NCI-H774 (cell line): ENCODE measurements around the gene WDR88.
"Not testable (repeated sequence)": the region's sequence is repeated elsewhere in the genome, so short reads cannot be mapped to it uniquely, and the experiment has no call there.

Experiments
- DNase-seq: peaks from one replicate; lab custom pipeline; 2025; lab: John Stamatoyannopoulos, UW

WDR88 gene

DNA sequence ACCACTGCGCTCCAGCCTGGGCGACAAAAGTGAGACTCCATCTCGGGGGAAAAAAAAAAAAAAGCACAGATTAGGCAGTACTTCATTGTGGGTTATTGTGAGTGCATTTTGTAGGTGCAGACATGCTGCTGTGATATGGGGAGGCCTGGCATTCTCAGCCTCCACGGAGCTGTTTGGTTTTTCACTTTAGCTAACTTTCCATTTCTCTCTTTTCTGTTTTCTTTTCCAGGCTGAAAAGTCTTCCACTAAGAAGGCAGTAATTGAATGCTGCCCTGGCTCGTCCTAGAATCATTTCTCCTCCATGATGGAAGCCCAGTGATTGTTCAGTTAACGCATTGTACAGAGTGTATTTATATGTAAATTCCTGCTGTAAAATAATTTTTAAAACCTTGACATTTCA is 2.0 kb upstream of the WDR88 start:
- no peak for DNase-seq

DNA sequence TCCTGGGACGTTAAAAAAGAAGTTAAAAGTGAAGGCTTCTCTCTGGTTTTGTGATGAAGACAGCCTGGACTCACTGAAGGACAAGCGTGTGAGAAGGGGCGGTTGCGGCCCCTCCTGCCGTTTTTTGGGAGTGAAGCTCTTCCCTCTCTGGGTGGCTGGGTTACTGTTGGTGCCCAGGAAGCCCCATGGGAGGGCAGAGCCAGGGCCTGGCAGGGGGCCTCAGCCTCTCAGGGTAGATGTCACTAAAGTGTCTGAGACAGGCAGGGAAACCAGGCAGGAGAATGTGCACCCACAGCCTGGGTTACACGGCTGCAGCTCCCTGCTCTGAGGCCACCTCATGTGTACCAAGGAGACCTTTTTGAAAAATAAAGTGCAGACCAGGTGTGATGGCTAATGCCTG is 1.5 kb upstream of the WDR88 start:
- no peak for DNase-seq

DNA sequence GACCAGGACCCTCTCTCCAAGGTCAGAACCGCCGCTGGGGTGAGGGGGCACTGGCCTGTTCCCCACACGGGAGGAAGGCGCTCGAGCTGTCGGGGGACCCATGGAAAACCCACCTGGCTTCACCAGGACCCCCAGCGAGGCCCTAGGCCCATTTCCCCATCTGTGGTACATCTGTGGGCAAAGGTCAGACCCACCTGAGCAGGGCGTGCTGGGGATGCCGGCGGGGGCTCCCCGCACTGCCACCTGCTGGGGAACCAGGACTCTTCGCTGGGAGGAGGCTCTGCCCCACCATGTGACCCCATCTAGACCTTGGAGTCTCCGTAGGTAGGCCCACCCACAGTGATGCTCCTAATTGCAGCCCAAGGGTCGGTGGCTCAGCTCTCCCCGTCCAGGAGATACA is 511 bp downstream of the WDR88 start:
- no peak for DNase-seq

DNA sequence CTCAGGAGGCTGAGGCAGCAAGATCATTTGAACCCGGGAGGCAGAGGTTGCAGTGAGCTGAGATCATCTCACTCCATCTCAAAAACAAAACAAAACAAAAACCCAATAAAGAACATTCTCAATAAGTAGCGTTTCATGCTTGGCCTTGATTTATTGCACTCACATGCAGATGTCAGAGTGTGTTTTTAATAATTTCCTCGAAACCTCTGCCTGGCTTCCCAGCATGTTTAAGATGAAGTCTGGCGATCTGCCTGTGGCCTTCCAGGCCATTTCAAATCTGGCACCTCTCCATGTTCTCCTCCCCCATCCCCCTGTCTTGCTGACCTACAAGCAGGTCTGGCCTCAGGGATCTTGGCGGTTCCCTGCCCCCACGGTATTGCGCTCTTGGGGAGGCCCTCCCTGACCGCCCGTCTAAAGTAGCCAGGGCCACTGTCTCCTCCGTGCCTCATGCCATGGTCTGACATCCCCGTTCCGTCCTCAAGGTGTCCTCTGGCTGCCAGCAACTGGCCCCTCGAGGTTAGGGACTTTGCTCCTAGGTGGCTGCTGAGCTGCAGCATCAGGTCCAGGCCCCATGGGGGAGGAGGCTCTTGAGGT is 1.6 kb downstream of the WDR88 start:
- DNase-seq: no peak

DNA sequence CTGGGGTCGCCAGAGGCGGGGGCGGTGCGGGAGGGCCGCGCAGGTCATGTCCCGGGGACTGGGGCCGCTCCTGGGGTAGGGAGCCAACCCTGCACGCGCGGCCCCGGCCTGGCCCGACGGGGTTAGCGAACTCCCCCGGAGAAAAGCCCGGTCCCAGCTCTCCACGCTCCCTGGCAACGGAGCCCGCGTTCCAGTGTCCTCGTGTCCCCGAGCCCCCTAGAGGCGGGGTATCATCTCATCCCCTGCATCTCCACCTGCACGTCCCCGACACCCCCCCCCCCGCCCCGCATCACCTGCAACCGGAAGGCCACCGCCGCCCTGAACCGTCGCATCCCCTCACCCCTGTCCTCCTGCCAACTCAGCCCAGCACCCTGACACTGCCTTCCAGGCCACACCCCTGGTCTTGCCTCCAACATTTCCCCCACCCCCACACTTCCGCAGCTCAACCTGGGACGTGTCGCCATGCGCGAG is 2.7 kb downstream of the WDR88 start:
- no peak for DNase-seq

DNA sequence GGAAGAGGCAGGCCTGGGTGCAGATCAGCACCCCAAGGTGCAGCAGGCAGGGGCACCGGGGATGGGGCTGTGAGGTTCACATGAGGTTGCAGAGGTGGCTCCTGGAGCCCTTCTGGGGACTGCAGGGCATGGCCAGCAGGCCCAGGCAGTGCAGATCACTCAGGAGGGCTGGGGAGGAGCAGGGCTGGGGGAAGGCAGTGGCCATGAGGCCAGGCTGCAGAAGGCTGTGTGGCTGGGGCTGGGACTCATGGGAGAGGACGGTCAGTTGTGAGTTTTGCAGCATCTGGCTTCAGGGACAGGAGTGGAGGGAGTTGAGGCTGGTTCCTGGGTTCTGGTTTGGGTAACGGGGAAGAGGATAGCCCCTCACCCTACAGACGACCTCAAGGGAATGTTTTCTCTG is 7.3 kb downstream of the WDR88 start:
- no peak for DNase-seq

DNA sequence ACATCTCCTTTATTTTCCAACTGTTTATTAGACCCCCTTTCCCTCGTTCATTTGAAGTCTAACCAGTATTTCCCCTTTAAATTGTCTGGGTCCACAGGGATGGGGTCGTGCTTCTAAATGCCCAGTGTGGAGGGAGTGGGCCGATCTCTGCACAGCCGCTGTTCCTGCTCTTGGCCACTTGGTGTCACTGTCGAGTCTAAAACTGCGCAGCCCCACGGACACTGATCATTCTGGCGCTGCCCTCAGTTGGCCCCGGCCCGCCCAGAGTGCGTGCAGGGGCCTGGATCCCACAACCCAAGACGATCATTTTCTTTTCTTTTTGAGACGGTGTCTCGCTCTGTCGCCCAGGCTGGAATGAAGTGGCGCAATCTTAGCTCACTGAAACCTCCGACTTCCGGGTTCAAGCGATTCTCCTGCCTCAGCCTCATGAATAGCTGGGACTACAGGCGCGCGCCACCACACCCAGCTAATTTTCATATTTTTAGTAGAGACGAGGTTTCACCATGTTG is 12.0 kb downstream of the WDR88 start:
- peak; percentile 48 for DNase-seq

DNA sequence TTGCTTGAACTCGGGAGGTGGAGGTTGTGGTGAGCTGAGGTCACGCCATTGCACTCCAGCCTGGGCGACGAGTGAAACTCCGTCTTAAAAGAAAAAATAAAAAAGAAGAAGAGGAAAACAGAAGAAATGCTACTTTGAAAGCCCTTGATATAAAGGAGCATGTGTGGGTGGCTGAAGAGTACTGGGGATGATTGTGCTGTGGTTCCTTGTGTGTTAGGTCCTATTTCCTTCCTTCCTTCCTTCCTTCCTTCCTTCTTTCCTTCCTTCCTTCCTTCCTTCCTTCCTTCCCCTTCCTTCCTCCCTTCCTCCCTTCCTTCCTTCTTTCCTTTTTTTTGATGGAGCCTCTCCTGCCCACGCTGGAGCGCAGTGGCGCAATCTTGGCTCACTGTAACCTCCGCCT is 14.3 kb downstream of the WDR88 start:
- no peak for DNase-seq

DNA sequence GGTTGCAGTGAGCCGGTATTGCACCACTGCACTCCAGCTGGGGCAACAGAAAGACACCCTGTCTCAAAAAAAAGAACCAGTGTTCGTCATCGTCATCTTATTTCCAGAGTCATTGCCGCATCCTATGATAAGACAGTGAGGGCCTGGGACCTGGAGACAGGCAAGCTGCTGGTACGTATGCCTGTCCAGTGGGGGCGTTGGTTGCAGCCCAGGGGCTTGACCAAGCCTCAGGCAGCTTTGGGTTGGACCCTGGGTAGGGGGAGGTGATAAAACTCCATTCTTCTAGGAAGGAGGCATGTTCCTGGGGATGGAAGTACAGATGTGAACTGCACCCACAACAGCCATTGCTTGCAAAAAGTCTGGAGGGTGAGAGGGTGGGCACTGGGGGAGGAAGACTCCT is 15.6 kb downstream of the WDR88 start:
- DNase-seq: no peak

DNA sequence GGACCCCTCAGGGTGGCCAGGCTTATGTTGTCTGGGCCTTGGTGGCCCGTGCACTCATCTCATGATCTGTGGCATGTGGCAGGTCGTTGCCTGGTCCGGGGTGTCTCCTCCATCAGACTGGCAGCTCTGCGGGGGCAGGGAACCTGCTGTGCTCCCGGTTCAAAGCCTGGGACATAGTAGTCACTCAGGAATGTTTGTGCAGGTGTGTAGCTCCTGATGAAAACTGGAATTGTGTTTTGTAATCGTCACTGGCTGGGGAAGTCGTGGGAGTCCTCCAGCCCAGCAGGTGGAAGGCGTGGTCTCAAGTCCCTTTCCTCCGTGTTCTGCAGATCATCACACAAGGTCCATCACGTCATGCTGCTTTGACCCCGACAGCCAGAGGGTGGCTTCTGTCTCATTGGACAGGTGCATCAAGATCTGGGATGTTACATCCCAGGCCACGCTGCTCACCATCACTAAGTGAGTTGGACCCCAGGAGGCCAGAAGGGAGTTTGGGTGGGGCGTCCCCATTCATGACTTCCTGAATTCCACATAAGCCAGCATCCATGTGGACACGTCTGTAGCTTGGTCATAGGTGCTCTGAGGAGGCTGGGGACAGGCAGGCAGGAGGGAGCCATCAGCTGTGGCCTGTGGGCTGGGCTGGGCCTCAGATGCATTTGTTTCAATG is 19.1 kb downstream of the WDR88 start:
- DNase-seq: no peak

DNA sequence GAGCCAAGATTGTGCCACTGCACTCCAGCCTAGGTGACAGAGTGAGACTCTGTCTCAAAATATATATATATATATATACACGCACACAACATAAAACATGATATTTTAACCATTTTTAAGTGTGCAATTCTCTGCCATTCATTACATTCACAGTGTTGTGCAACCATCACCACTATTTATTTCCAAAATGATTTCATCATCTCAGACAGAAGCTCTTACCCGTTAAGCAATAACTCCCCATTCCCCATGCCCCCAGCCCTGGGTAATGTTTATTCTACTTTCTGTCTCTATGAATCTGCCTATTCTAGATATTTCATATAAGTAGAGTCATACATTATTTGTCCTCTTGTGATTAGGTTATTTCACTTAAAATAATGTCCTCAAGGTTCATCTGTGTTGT is 20.3 kb downstream of the WDR88 start:
- DNase-seq: no peak

DNA sequence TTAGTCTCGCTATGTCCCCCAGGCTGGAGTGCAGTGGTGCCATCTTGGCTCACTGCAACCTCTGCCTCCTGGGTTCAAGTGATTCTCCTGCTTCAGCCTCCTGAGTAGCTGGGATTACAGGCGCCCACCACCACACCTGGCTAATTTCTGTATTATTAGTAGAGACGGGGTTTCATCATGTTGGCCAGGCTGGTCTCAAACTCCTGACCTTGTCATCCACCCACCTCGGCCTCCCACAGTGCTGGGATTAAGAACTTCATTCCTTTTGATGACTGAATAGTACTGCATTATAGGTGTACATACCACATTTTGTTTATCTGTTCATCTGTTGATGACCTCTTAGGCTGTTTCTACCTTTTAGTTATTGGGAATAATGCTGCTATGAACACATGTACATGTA is 20.7 kb downstream of the WDR88 start:
- not testable (repeated sequence) for DNase-seq

DNA sequence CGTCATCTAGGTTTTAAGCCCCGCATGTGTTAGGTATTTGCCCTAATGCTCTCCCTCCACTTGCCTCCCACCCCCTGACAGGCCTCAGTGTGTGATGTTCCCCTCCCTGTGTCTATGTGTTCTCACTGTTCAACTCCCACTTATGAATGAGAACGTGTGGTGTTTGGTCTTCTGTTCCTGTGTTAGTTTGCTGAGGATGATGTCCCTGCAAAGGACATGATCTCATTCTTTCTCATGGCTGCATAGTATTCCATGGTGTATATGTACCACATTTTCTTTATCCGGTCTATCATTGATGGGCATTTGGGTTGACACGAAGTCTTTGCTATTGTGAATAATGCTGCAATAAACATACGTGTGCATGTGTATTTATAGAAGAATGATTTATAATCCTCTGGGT is 22.4 kb downstream of the WDR88 start:
- DNase-seq: not testable (repeated sequence)

DNA sequence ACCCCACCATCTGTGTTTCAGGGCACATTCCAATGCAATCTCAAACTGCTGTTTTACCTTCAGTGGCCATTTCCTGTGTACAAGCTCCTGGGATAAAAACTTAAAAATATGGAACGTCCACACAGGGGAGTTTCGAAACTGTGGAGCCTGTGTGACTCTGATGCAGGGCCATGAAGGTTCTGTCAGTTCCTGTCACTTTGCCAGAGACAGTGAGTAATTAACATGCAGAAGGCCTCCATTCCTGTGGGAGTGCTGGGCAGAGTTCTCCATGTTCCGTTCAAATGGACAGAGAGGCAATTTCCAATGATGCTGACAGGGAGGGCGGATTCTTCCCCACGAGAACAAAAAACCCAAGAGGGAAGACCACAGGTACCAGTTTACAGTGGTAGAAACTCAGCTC is 24.4 kb downstream of the WDR88 start:
- DNase-seq: no peak

DNA sequence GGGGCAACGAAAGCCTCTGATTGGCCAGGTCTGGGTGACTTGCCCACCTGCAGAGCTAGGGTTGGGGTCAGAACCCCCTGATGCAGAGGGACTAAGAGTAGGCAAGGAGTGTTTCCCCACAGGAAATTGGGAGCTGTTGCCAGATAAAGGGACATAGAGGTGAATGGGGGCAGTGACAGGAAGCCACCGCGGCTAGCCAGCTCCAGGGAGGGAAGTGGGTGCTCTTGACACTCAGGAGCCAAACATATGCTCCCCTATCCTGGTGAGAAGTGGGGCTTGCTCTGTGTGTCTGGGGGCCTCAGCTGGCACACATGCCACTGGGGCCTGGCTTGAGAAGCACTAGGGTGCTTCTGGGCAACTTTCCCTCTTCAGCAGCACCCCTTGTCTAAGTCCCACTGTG is 26.0 kb downstream of the WDR88 start:
- no peak for DNase-seq

DNA sequence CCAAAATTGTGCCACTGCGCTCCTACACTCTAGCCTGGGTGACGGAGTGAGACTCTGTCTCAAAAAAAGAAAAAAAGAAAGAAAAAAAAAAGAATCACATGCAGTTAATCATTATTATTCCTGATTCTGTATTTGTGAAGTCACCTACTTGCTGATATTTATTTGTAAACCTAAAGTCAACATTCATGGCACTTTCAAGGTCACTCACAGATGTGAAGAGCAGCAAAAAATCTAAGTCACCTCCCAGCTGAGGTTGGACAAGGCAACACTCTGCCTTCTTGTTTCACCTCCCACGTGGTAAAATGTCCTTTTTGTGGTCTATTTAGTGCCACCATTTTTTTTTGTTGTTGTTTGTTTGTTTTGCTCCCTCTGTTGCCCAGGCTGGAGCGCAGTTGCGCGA is 26.5 kb downstream of the WDR88 start:
- DNase-seq: no peak

DNA sequence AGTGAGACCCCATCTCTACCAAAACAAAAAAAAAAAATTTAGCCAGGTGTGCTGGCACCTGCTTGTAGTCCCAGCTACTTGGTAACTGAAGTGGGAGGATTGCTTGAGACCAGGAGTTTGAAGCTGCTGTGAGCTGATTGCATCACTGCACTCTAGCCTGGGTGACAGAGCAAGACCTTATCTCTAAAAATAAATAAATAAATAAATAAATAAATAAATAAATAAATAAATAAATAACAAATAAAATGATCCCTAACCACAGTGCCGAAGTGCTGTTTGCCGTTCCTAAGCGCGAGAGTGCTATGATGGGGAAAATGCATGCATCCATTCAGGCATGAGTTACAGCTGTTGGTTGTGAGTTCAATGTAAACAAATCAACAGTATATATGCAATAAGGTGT is 27.2 kb downstream of the WDR88 start:
- no peak for DNase-seq

DNA sequence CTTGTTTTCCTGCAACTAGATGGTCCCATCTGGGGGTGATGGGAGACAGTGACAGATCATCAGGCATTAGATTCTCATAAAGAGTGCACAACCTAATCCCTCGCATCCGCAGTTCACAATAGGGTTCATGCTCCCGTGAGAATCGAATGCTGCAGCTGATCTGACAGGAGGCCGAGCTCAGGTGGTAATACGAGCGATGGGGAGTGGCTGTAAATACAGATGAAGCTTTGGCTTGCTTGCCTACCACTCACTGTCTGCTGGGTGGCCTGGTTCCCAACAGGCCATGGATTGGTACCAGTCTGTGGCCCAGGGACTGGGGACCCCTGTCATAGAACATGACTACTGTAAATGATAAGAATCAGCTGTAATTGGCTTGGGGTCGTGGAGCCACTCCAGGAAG is 28.0 kb downstream of the WDR88 start:
- DNase-seq: no peak

DNA sequence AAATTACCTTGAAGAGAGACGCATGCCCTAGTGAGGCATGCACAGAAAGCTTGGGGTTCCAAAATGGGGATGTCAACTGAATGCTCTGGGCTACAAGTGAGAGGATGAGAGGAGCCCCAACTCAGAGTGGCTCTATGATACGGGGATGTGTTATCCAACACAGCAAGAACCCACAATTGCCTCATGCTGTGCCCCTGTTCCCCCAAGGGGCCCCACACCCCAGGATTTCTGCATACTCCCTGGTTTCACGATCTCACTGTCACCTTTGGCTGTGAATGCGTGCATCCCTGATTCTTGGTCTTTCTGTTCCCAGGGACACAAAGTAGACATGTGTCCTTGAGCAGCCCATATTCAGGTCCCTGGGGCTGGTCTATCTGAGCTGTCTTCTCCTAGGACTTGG is 29.3 kb downstream of the WDR88 start:
- no peak for DNase-seq

DNA sequence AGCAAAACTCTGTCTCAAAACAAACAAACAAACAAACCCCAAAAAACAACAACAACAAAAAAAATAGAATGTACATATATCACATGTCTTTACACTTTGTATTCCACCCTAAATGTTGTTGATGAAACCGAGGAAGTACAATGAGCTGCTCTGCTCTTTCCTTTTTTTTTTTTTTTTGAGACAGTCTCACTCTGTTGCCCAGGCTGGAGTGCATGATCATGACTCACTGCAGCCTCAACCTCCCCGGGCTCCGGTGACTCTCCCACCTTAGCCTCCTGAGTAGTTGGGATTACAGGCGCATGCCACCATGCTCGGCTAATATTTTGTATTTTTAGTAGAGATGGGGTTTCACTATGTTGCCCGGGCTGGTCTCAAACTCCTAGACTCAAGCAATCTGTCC is 31.6 kb downstream of the WDR88 start:
- no peak for DNase-seq

DNA sequence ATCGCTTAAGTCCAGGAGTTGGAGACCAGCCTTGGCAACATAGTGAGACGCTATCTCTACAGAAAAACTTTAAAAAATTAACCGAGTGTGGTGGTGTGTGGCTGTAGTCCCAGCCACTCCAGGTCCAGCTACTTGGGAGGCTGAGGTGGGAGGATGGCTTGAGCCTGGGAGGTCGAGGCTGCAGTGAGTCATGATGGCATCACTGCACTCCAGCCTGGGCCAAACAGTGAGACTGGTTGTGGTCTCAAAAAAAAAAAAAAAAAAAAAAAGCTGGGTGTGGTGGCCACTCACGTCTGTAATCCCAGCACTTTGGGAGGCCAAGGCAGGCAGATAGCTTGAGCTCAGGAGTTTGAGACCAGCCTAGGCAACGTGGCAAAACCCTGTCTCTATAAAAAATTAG is 34.1 kb downstream of the WDR88 start:
- not testable (repeated sequence) for DNase-seq

DNA sequence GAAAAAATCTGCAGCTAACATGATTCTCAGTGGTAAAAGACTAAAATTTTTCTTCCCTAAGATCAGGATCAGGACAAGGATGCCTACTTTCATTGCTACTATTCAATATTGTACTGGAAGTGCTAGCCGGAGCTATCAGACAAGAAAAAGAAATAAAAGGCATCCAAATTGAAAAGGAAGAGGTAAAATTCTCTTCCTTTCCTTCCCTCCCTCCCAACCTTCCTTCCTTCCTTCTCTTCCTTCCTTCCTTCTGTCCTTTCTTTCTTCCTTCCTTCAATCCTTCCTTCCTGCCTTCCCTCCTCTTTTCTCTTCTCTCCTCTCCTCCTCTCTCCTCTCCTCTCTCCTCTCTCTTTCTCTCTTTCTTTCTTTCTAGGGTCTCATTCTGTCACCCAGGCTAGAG is 35.5 kb downstream of the WDR88 start:
- no peak for DNase-seq

DNA sequence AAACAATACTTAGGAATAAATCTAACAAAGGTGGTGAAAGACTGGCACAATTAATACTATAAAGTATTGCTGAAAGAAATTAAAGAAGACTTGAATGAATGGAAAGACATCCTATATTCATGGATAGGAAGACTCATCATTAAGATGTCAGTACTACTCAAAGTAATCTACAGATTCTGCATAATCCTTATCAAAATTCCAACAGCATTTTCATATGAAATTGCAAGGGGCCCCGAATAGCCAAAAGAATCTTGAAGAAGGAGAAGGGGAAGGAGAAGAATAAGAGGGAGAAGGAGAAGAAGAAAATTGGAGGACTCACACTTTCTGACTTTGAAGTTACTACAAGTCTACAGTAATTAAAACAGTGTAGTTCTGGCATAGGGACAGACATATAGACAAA is 36.6 kb downstream of the WDR88 start:
- no peak for DNase-seq

DNA sequence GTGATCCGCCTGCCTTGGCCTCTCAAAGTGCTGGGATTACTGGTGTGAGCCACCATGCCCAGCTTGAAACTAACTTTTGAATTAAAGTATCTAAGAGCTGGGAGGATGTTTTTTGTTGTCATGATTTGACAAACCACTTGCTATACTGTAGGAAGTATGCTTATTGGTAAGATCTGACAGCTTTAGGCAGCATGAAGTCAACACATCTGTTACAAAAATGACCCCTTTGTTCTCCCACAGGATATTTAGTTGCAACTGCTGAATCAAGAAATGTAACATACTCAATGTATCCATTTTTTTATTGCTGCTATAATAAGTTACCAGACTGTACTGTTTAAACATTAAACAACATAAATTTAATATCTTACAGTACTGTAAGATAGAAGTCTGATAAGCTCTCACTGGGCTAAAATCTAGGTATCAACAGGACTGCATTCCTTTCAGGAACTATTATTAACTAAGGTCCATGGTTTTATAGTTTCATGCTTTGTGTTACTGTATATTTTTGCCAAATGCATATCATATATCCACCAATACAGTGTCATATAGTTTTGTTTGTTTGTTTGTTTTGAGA is 39.4 kb downstream of the WDR88 start:
- DNase-seq: no peak
